SK-N-MC (cell line): ENCODE measurements around the gene CXorf51B.
"Not testable (repeated sequence)": the region's sequence is repeated elsewhere in the genome, so short reads cannot be mapped to it uniquely, and the experiment has no call there.

ENCODE experiments used
- DNase-seq: peaks from one replicate; pipeline ENCODE4 v3.0.0-alpha.2; 2011; ENCODE audit warnings: low read depth, low spot score
- H3K27ac ChIP-seq: fragments of 200-600 bp; sonication (generic); 2 replicates; pipeline ENCODE4 v1.5.1; 2016; ENCODE audit warnings: mixed run types
- H3K36me3 ChIP-seq: fragments of 200-600 bp; sonication (generic); 2 replicates; pipeline ENCODE4 v1.6.1; 2017; ENCODE audit warnings: antibody characterized with exemption, low read length, mixed read lengths; ENCODE audit not compliant: insufficient read depth
- H3K4me3 ChIP-seq: fragments of 200-600 bp; sonication (generic); 2 replicates; pipeline ENCODE4 v1.5.1; 2016
- H3K9ac ChIP-seq: fragments of 200-600 bp; sonication (generic); 2 replicates; pipeline ENCODE4 v1.8.0; 2017; ENCODE audit warnings: mixed run types, mixed read lengths; ENCODE audit not compliant: insufficient read length
- H3K9me3 ChIP-seq: fragments of 200-600 bp; sonication (generic); 2 replicates; pipeline ENCODE4 v1.6.1; 2017; ENCODE audit warnings: low read depth, mild to moderate bottlenecking, antibody characterized with exemption, low read length, moderate library complexity, mixed read lengths
- EZH2 ChIP-seq: fragments of 200-600 bp; sonication (generic); IDR thresholded peaks from one replicate; pipeline ENCODE4 v1.6.1; 2017; ENCODE audit warnings: antibody characterized with exemption
- FOXP2 ChIP-seq: optimal IDR thresholded peaks from 2 replicates; pipeline ENCODE3; 2011; ENCODE audit warnings: mild to moderate bottlenecking, moderate library complexity; ENCODE audit not compliant: insufficient read depth; ENCODE audit errors: extremely low read length, control extremely low read depth
- POLR2AphosphoS5 ChIP-seq: IDR thresholded peaks from 2 replicates; pipeline ENCODE4 v1.6.1; 2012; ENCODE audit warnings: mild to moderate bottlenecking, low read depth, low read length, borderline replicate concordance

The CXorf51B gene

GRCh38 chrX:146809471-146809870 lies at the start of gene CXorf51B:
TSS of gene CXorf51B (plus strand) at chrX:146809771. CDS start at chrX:146809792, 21 bp downstream.
- H3K4me3 ChIP-seq, H3K9ac ChIP-seq, H3K36me3 ChIP-seq, H3K27ac ChIP-seq, DNase-seq, H3K9me3 ChIP-seq: not testable (repeated sequence)

GRCh38 chrX:146814644-146815043 lies 5.1 kb downstream of the CXorf51B start, which contains the start of gene CXorf51A:
TSS of gene CXorf51A (minus strand) at chrX:146814744. CDS start at chrX:146814723, 21 bp downstream.
- not testable (repeated sequence) for H3K36me3 ChIP-seq, H3K9ac ChIP-seq, DNase-seq, H3K4me3 ChIP-seq, H3K27ac ChIP-seq, H3K9me3 ChIP-seq

- Histone ChIP-seq H3K9me3 (no peaks in the 10 kb centered on the region), H3K27ac (no peak overlapping the region), H3K9ac (no peak overlapping the region), H3K4me3 (no peak overlapping the region), H3K36me3 (no peaks in the 10 kb centered on the region)
- no peak for TF ChIP-seq POLR2AphosphoS5
- no peak for TF ChIP-seq EZH2
- TF ChIP-seq FOXP2 = no peak
- no peak for DNase-seq
Observed at GRCh38 chrX:146831994-146832393, 22.4 kb downstream of the CXorf51B start.

GRCh38 chrX:146854281-146854680 lies 44.7 kb downstream of the CXorf51B start:
- Histone ChIP-seq H3K9ac (no peak overlapping the region), H3K27ac (no peak overlapping the region), H3K4me3 (no peak overlapping the region), H3K9me3 (no peaks in the 10 kb centered on the region), H3K36me3 (no peaks in the 10 kb centered on the region)
- TF ChIP-seq POLR2AphosphoS5 (no peak), FOXP2 (no peak), EZH2 (no peak)
- DNase-seq = no peak
